ENCODE results near the gene PRR15L.

Gene PRR15L

GRCh38 chr17:48001197-48001596 is 43.5 kb upstream of the PRR15L start:
- H3K27me3 ChIP-seq (ENCODE audit: low read length): no peaks in the 10 kb centered on the region
- no peaks in the 10 kb centered on the region for H3K79me2 ChIP-seq (ENCODE audit: insufficient read depth, low read length)
- no peaks in the 10 kb centered on the region for H3F3A ChIP-seq (ENCODE audit: insufficient read depth)
- no peak overlapping the region for H2AFZ ChIP-seq (ENCODE audit: low read depth, low read length, severe bottlenecking)
- H3K4me3 ChIP-seq (ENCODE audit: insufficient read depth, low read length, poor library complexity, severe bottlenecking): no peak overlapping the region
- no peak overlapping the region for H3K9ac ChIP-seq (ENCODE audit: low read length)
- H3K36me3 ChIP-seq (ENCODE audit: low read length): no peaks in the 10 kb centered on the region
- H4K20me1 ChIP-seq (ENCODE audit: low read depth, low read length): no peaks in the 10 kb centered on the region
- H3K9me2 ChIP-seq (replicated peaks; ENCODE audit: insufficient read depth, low read length): no peaks in the 10 kb centered on the region
- no peaks in the 10 kb centered on the region for H3K9me3 ChIP-seq (ENCODE audit: insufficient read depth, low read length)
- H3K27ac ChIP-seq (ENCODE audit: low read depth, low read length): no peak overlapping the region
- H3K4me2 ChIP-seq (ENCODE audit: low read depth, low read length, poor library complexity, severe bottlenecking): no peak overlapping the region
- TF ChIP-seq EZH2phosphoT487 (conservative IDR thresholded peaks at IDR 0.05; ENCODE audit: low read length) (no peak), CTCF (IDR thresholded peaks at IDR 0.05; ENCODE audit: insufficient read depth, low read length, poor library complexity, severe bottlenecking) (no peak)

GRCh38 chr17:47999582-47999981 is 41.9 kb upstream of the PRR15L start:
- H2AFZ ChIP-seq (ENCODE audit: low read depth, low read length, severe bottlenecking): no peak overlapping the region
- no peaks in the 10 kb centered on the region for H3K9me3 ChIP-seq (ENCODE audit: insufficient read depth, low read length)
- H3K79me2 ChIP-seq (ENCODE audit: insufficient read depth, low read length): no peaks in the 10 kb centered on the region
- H3K4me2 ChIP-seq (ENCODE audit: low read depth, low read length, poor library complexity, severe bottlenecking): no peak overlapping the region
- no peaks in the 10 kb centered on the region for H3F3A ChIP-seq (ENCODE audit: insufficient read depth)
- no peak overlapping the region for H3K4me3 ChIP-seq (ENCODE audit: insufficient read depth, low read length, poor library complexity, severe bottlenecking)
- no peaks in the 10 kb centered on the region for H3K36me3 ChIP-seq (ENCODE audit: low read length)
- H4K20me1 ChIP-seq (ENCODE audit: low read depth, low read length): no peaks in the 10 kb centered on the region
- H3K27me3 ChIP-seq (ENCODE audit: low read length): no peaks in the 10 kb centered on the region
- H3K9ac ChIP-seq (ENCODE audit: low read length): no peak overlapping the region
- no peak overlapping the region for H3K27ac ChIP-seq (ENCODE audit: low read depth, low read length)
- H3K9me2 ChIP-seq (replicated peaks; ENCODE audit: insufficient read depth, low read length): no peaks in the 10 kb centered on the region
- TF ChIP-seq CTCF (IDR thresholded peaks at IDR 0.05; ENCODE audit: insufficient read depth, low read length, poor library complexity, severe bottlenecking) (no peak), EZH2phosphoT487 (conservative IDR thresholded peaks at IDR 0.05; ENCODE audit: low read length) (no peak)

- H3K4me3 ChIP-seq (ENCODE audit: insufficient read depth, low read length, poor library complexity, severe bottlenecking): no peak overlapping the region
- H3F3A ChIP-seq (ENCODE audit: insufficient read depth): no peaks in the 10 kb centered on the region
- H3K36me3 ChIP-seq (ENCODE audit: low read length): no peaks in the 10 kb centered on the region
- no peaks in the 10 kb centered on the region for H3K79me2 ChIP-seq (ENCODE audit: insufficient read depth, low read length)
- H3K9ac ChIP-seq (ENCODE audit: low read length): no peak overlapping the region
- no peaks in the 10 kb centered on the region for H3K9me3 ChIP-seq (ENCODE audit: insufficient read depth, low read length)
- TF ChIP-seq CTCF (IDR thresholded peaks at IDR 0.05; ENCODE audit: insufficient read depth, low read length, poor library complexity, severe bottlenecking) (no peak), EZH2phosphoT487 (conservative IDR thresholded peaks at IDR 0.05; ENCODE audit: low read length) (no peak)
- no peaks in the 10 kb centered on the region for H3K27me3 ChIP-seq (ENCODE audit: low read length)
- no peak overlapping the region for H3K27ac ChIP-seq (ENCODE audit: low read depth, low read length)
- H3K9me2 ChIP-seq (replicated peaks; ENCODE audit: insufficient read depth, low read length): no peaks in the 10 kb centered on the region
- H2AFZ ChIP-seq (ENCODE audit: low read depth, low read length, severe bottlenecking): no peak overlapping the region
- H4K20me1 ChIP-seq (ENCODE audit: low read depth, low read length): no peaks in the 10 kb centered on the region
- H3K4me2 ChIP-seq (ENCODE audit: low read depth, low read length, poor library complexity, severe bottlenecking): no peak overlapping the region
These were observed 40.4 kb upstream of the PRR15L start for GRCh38 chr17:47998044-47998443.

Measured in SU-DHL-6 (cell line).